Testis (tissue), 3 donors: ENCODE measurements around the gene TMEM129. TPM values are rescaled to one million over a fixed set of nuclear protein-coding genes. Genes with fewer than 3 reads are reported as not detected.

Source experiments
- DNase-seq: peaks from one replicate; pipeline ENCODE4 v3.0.0-alpha.2; 2019
- H3K27ac ChIP-seq, 2 donors: fragments of 200-600 bp; sonication (generic); one replicate each; pipeline ENCODE4 v1.5.1; 2019
- H3K27me3 ChIP-seq: fragments of 200-600 bp; sonication (generic); one replicate; pipeline ENCODE4 v1.5.1; 2019
- H3K36me3 ChIP-seq: fragments of 200-600 bp; sonication (generic); one replicate; pipeline ENCODE4 v1.5.1; 2017; ENCODE audit warnings: low read depth; ENCODE audit errors: missing control alignments
- H3K4me1 ChIP-seq: fragments of 200-600 bp; sonication (generic); one replicate; pipeline ENCODE4 v1.5.1; 2019
- H3K4me3 ChIP-seq, 2 donors: fragments of 200-600 bp; sonication (generic); one replicate each; pipeline ENCODE4 v1.5.1; 2017 to 2019
- H3K9me3 ChIP-seq: fragments of 200-600 bp; sonication (generic); one replicate; pipeline ENCODE4 v1.5.1; 2017
- POLR2A ChIP-seq: fragments of 450-650 bp; IDR thresholded peaks from one replicate; pipeline ENCODE4 v1.6.1; 2017; ENCODE audit warnings: antibody characterized with exemption, mild to moderate bottlenecking, moderate library complexity
- WGBS, 2 donors: methylation state at CpG; one replicate each; pipeline ENCODE4 v1.1.5; 2018; 5-methylcytosine and 5-hydroxymethylcytosine counted together
- intact Hi-C: fragments of 100-400 bp; cut with DNase I; formaldehyde crosslinking; loops from one replicate; pipeline ENCODE4 v1.15.1; 2023; ENCODE audit warnings: low total_unique reads
- polyA plus RNA-seq: library from polyadenylated mRNA; stranded (reverse); fragments of 350-450 nt; fragmentation: Illumina TruSeq; extraction: RNeasy Lipid Tissue Mini Kit (QIAGEN cat#74804); gene quantifications from one replicate; pipeline ENCODE4 v1.2.3, GENCODE V29; 2014; ENCODE audit warnings: low read depth, low replicate concordance; ENCODE audit not compliant: insufficient read depth
- total RNA-seq, 2 donors: library from RNA; depleted of rRNA; stranded (reverse); fragments of >200 nt; gene quantifications; one replicate each; pipeline ENCODE4 v1.2.3, GENCODE V29; 2016
- TF ChIP-seq, protein P1 (sequence below), 3 experiments: fragments of 450-650 bp in 2 of 3; fragments of 200-600 bp in 1 of 3; sonication (generic) in 1 of 3; IDR thresholded peaks; one replicate each; pipeline ENCODE4 v1.5.1; 2016 to 2019; ENCODE audit warnings: antibody characterized with exemption in 3 of 3, mild to moderate bottlenecking in 2 of 3, moderate library complexity in 1 of 3

Gene TMEM129
- total and polyA plus RNA-seq, 3 donors from 2014 or later: 34.0 to 76.4 (median 76.1) TPM

DNA sequence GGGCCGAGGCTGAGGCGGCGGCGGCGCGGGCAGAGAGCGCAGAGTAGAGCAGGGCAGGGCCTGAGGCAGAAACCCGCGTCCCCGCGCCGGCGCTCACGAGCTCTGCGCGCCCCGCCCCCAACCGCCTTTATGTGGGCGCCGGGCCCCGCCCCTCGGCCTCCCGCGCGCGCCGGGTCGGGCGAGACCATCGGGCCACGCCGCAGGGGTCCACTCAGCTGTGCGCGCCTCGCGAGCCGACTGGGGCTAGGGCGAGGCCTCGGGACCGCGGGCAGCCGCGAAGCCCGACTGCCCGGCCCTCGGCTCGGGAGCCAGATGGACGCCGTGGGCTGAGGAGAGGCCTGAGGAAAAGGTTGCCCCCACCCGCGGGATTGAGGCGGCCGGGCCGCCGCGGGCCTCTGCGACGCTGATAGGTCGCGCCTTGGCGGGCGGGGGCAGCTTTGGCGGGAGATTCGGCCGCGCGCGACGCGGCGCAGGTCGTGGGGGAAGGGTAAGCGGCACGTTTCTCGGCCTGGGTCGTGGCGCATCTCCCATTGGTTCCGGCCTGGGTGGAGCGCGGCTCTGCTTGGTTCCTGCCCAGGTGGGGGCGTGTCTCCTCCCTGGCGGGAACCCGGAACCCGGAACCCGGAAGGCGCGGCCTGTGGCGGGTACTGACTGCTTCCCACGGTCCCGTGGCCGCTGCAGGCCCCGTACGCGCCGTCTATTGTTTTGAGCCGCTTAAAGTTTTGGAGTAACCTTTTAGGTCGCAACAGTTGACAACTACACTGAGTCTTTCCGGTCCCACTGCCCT lies 8.7 kb downstream of the TMEM129 start, which contains the start of gene SLBP:
TSS of gene SLBP (minus strand) at position 104 of the 787 bp plus-strand sequence. CDS start 131 bp downstream, outside the sequence.
- TF ChIP-seq, protein P1, sequence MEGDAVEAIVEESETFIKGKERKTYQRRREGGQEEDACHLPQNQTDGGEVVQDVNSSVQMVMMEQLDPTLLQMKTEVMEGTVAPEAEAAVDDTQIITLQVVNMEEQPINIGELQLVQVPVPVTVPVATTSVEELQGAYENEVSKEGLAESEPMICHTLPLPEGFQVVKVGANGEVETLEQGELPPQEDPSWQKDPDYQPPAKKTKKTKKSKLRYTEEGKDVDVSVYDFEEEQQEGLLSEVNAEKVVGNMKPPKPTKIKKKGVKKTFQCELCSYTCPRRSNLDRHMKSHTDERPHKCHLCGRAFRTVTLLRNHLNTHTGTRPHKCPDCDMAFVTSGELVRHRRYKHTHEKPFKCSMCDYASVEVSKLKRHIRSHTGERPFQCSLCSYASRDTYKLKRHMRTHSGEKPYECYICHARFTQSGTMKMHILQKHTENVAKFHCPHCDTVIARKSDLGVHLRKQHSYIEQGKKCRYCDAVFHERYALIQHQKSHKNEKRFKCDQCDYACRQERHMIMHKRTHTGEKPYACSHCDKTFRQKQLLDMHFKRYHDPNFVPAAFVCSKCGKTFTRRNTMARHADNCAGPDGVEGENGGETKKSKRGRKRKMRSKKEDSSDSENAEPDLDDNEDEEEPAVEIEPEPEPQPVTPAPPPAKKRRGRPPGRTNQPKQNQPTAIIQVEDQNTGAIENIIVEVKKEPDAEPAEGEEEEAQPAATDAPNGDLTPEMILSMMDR (IDR thresholded peaks at IDR 0.05): peak in 1 of 3 experiments; percentile 3
- peak; percentile 66 for TF ChIP-seq POLR2A
- H3K9me3 ChIP-seq: no peaks in the 10 kb centered on the region
- peak within 1 kb of the TSS; percentile 93 to 95 for H3K4me3 ChIP-seq
- H3K27me3 ChIP-seq: no peaks in the 10 kb centered on the region
- peaks cover 37% of the 10 kb centered on the region for H3K4me1 ChIP-seq
- DNase-seq: peak; percentile 97
- peak within 1 kb of the TSS; percentile 96 to 100 for H3K27ac ChIP-seq
- WGBS, 2 donors: 0% methylated on average over 4 to 90 of the region's 98 CpGs
- intact Hi-C loops: loop anchor here (5.0 kb wide), 1 partner anchor 550 kb away; the partner anchor contains the start of gene MXD4
- no peaks in the 10 kb centered on the region for H3K36me3 ChIP-seq

DNA sequence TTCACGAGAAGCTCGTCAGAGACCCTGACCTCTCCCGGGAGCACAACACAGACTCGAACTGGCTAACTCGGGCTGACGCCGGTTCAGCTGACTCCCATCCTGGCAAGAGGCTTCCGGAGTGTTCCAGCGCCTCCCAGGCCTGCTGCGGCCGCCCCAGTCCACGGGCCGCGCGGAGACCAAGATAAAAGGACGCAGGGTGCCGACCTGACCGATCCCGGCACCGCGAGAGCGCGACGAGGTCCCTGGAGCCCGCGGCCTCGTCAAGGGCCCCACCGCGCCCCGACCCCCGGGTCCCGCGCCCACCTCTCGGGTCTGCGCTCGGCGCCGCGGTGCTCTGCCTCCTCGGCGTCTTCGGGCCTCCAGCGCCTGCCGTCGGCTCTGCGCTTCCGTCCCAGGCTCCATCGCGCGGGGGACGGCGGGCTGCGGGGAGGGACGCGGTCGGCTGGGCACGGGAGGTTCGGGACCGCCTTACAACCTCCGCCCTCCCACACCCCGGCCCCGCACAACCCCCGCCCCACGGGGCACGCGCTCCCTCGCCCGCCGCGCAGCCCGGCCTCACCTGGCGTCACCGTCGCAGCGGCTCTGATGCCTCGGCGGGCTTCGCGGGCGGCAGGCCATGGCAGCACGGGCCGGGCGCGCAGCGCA lies 9.4 kb downstream of the TMEM129 start:
- peak overlapping the region; percentile 96 to 100 for H3K27ac ChIP-seq
- no peaks in the 10 kb centered on the region for H3K36me3 ChIP-seq
- peak; percentile 76 for DNase-seq
- H3K4me1 ChIP-seq: peaks cover 37% of the 10 kb centered on the region
- no peak for TF ChIP-seq POLR2A
- TF ChIP-seq, protein P1 (IDR thresholded peaks at IDR 0.05): no peak
- WGBS, 2 donors: 0% methylated on average over 1 to 55 of the region's 85 CpGs
- H3K27me3 ChIP-seq: no peaks in the 10 kb centered on the region
- intact Hi-C loops: loop anchor here (5.0 kb wide), 1 partner anchor 551 kb away; the partner anchor contains the start of gene MXD4
- H3K4me3 ChIP-seq: peak overlapping the region; percentile 93 to 95
- no peaks in the 10 kb centered on the region for H3K9me3 ChIP-seq

DNA sequence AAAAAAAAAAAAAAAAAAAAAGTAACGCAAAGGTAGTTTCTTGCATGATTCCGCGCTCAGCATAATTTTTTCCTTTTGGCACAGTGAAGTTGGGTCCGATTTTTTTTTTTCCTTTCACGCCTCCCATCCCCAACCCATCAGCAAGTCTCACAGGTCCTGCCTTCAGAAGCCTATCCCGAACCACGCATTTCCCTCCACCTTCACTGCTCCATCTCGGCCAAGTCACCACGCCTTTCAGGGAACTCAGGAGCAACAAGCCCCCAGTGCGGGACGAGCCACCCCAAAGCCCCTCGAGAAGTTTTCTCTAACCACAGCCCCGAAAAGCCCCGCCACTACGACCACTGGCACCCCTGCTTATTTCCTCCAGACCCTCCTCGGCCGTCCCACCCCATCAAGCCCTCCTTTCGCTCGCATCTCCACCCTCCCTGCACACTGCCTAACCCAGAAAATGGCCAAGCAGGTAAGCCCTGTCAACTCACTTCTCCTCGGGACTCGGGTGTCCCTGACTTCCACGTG lies 10.0 kb downstream of the TMEM129 start:
- peak overlapping the region; percentile 96 to 100 for H3K27ac ChIP-seq
- no peak for DNase-seq
- no peaks in the 10 kb centered on the region for H3K27me3 ChIP-seq
- TF ChIP-seq, protein P1 (IDR thresholded peaks at IDR 0.05): no peak
- no peak for TF ChIP-seq POLR2A
- no peaks in the 10 kb centered on the region for H3K36me3 ChIP-seq
- H3K9me3 ChIP-seq: no peaks in the 10 kb centered on the region
- H3K4me3 ChIP-seq: peak overlapping the region; percentile 93 to 95
- intact Hi-C loops: loop anchor here (5.0 kb wide), 1 partner anchor 551 kb away; the partner anchor contains the start of gene MXD4
- peaks cover 37% of the 10 kb centered on the region for H3K4me1 ChIP-seq
- 8 to 10% methylated on average over 21 to 22 of the region's 22 CpGs for WGBS, 2 donors

DNA sequence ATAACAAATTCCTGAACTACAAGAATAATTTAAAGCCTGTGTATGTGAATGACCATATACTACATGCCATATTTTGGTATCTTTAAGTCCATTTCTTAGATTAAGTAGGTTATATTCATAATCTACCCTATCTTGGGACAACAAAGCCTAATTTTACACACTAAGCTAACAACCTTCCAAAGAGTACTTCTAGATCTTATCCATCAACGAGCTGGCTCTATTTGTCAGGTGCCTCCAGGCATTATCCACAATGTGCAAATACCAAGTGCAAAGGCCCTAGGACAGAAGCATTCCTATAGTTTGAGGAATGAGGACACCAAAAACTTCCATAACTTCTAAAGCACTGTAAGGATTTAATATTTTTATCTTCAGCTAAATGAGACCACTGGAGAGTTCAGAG lies 12.5 kb downstream of the TMEM129 start:
- Histone ChIP-seq H3K27ac (peak overlapping the region in 1 of 2 donors; percentile 37), H3K36me3 (no peaks in the 10 kb centered on the region), H3K27me3 (no peaks in the 10 kb centered on the region), H3K4me3 (no peak overlapping the region), H3K9me3 (no peaks in the 10 kb centered on the region), H3K4me1 (peaks cover 30% of the 10 kb centered on the region)
- intact Hi-C loops: no loop called here
- TF ChIP-seq, protein P1 (IDR thresholded peaks at IDR 0.05): no peak
- TF ChIP-seq POLR2A: no peak
- 51 to 63% methylated on average over 1 of the region's 1 CpG for WGBS, 2 donors
- no peak for DNase-seq
